Stimulated activated naive B cell treated with anti-CD40 and anti-IgM and Interleukin-4, amounts not matched to agents 10 μg/mL and 1 μg/mL and 100 μg/mL, for 72 hours (primary cell): Measurements from ENCODE around the gene TCAP.

ENCODE experiments used
- ATAC-seq, 2 donors: fragments of 150-1000 bp; cut with Tn5 transposase; replicated peaks; 2 replicates each; pipeline ENCODE4 v1.10.0; 2021; ENCODE audit warnings: moderate library complexity in 1 of 2
- DNase-seq: peaks from one replicate; pipeline ENCODE4 v3.0.0; 2021
- H3K27ac Mint-ChIP-seq: one replicate; pipeline ENCODE4 v1.8.0; 2022; ENCODE audit warnings: mild to moderate bottlenecking, mixed read lengths
- H3K27me3 Mint-ChIP-seq, 2 donors: one replicate each; pipeline ENCODE4 v1.8.0; 2022; ENCODE audit warnings: mixed read lengths in 2 of 2
- H3K36me3 Mint-ChIP-seq, 2 donors: one replicate each; pipeline ENCODE4 v1.8.0; 2022; ENCODE audit warnings: mixed read lengths in 2 of 2, mild to moderate bottlenecking in 1 of 2
- H3K4me1 Mint-ChIP-seq, 2 donors: one replicate each; pipeline ENCODE4 v1.8.0; 2022; ENCODE audit warnings: mixed read lengths in 2 of 2, mild to moderate bottlenecking in 1 of 2
- H3K4me3 Mint-ChIP-seq, 2 donors: one replicate each; pipeline ENCODE4 v1.8.0; 2022; ENCODE audit warnings: mild to moderate bottlenecking in 2 of 2, mixed read lengths in 2 of 2, moderate library complexity in 1 of 2
- H3K9me3 Mint-ChIP-seq, 2 donors: one replicate each; pipeline ENCODE4 v1.8.0; 2022; ENCODE audit warnings: mixed read lengths in 2 of 2, mild to moderate bottlenecking in 1 of 2

TCAP gene

DNA sequence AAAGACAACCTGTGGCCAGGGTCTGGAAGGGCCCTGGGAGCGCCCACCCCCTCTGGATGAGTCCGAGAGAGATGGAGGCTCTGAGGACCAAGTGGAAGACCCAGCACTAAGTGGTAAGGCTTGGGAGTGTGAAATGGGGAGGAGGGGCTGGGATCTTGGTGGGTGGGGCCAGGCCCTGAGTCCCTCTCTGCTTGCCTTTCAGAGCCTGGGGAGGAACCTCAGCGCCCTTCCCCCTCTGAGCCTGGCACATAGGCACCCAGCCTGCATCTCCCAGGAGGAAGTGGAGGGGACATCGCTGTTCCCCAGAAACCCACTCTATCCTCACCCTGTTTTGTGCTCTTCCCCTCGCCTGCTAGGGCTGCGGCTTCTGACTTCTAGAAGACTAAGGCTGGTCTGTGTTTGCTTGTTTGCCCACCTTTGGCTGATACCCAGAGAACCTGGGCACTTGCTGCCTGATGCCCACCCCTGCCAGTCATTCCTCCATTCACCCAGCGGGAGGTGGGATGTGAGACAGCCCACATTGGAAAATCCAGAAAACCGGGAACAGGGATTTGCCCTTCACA, 29.5 kb upstream of the TCAP start:
- no peak for DNase-seq
- Mint-ChIP-seq H3K4me1 (peaks cover 43 to 57% of the 10 kb centered on the region in 2 donors), H3K36me3 (peaks cover 3 to 4% of the 10 kb centered on the region in 2 donors), H3K9me3 (no peaks in the 10 kb centered on the region), H3K4me3 (no peak overlapping the region), H3K27me3 (peaks cover 9 to 11% of the 10 kb centered on the region in 2 donors), H3K27ac (peak overlapping the region; percentile 44)
- ATAC-seq = no peak

DNA sequence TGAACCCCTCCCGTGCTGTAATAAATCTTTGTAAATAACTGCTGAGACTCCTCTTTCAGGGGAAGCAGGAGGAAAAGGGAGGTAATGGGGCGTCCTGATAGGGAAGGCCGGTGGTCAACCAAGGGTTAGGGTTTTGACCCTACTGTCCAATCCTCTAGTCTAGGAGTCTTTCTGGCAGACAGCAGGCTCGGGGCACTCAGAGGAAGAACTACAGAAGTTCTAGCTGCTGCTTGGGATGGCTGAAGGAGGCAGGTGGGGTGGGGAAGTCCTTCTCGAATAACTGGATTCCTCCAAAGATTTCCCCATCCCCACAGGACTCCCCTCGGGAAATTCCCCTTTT, 28.6 kb upstream of the TCAP start:
- peak overlapping the region; percentile 81 to 96 for H3K4me3 Mint-ChIP-seq
- H3K36me3 Mint-ChIP-seq = peaks cover 3 to 4% of the 10 kb centered on the region in 2 donors
- H3K27ac Mint-ChIP-seq = peak overlapping the region; percentile 93
- ATAC-seq = peak; percentile 31
- no peaks in the 10 kb centered on the region for H3K9me3 Mint-ChIP-seq
- peaks cover 50 to 66% of the 10 kb centered on the region in 2 donors for H3K4me1 Mint-ChIP-seq
- H3K27me3 Mint-ChIP-seq = peaks cover 5% of the 10 kb centered on the region in 2 donors
- no peak for DNase-seq

DNA sequence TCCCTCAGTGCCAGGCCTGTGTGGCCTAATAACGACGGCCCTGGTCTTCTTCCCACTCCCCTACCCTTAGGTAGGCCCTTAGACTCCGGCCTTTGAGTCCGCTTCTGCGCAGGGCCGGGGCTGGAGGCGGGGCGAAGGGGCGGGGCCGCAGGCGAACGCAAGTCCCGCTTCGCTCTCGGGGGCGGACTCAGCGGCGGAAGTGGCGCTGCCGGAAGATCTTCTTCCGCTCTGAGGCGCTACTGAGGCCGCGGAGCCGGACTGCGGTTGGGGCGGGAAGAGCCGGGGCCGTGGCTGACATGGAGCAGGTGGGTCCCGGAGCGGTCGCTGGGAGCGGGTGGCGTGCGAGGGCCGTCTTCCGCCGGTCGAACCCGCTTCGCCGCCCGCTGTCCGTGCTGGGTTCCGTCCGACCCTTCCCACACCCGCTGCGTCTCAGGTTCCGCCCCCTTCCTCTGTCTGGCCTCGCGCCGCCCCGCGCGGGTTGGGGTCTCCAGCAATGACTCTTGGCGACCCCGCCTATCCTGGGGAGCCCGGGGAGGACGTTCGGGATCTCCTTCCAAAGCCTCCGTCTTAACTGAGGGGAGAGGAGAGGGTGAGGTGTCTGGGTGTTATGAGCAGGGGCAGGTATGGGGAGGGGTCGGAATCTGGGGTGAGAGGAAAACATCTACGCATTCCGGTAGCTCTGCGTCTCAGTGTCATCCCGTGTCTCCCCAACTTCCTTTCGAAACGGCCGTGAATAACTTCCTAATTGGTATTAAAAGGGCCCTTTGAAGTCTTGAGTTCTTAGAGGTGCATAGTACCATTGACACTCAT, 28.0 kb upstream of the TCAP start, which contains the start of gene STARD3:
STARD3 (plus strand) TSS at position 218 of the 810 bp plus-strand sequence. CDS start 16,388 bp downstream, outside the sequence.
- Mint-ChIP-seq H3K36me3 (peaks cover 4 to 6% of the 10 kb centered on the region in 2 donors), H3K4me1 (peaks cover 52 to 72% of the 10 kb centered on the region in 2 donors), H3K4me3 (peak within 1 kb of the TSS; percentile 81 to 96), H3K27ac (peak within 1 kb of the TSS; percentile 93), H3K27me3 (no peaks in the 10 kb centered on the region), H3K9me3 (no peaks in the 10 kb centered on the region)
- ATAC-seq = peak; percentile 95 to 96
- peak; percentile 87 for DNase-seq

DNA sequence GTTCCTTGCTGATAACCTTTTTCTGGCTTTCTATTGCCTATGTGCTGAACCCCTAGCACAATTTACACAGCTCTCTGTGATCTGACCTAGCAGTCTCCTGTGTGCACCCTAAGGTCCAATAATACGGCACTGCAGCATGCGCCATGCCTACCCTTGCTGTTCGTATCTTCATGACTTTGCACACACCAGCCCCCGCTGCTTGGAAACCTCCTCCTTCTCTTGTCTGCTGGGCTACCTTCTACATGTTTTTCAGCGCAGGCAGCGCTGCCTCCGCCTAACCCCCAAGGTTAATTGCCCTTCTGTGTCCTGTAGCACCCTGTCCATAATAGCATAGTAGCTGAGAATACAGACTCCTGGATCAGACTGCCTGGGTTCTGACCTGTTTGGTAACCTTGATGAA, 26.8 kb upstream of the TCAP start:
- Mint-ChIP-seq H3K36me3 (peaks cover 9 to 15% of the 10 kb centered on the region in 2 donors), H3K9me3 (no peaks in the 10 kb centered on the region), H3K4me3 (peak overlapping the region; percentile 81 to 96), H3K4me1 (peaks cover 64 to 84% of the 10 kb centered on the region in 2 donors), H3K27ac (peak overlapping the region; percentile 93), H3K27me3 (no peaks in the 10 kb centered on the region)
- DNase-seq (no peak), ATAC-seq (no peak)

DNA sequence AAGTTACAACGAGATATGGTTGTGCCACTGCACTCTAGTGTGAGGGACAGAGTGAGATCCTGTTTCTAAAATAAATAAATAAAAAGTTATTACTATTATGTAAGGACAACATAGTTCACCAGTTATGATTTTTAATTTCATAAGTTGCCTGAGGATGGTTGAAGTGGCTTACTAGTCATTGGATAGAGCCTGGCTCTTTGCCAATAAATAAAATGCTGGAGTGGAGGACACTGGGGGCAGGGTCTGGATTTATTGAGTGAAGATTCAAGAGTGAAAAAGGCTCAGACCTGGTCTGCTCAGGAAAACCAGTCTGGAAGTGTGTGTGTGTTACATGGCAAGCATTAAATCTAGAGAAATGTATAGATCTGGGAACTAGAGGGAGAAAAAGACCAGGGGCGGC, 26.1 kb upstream of the TCAP start:
- H3K9me3 Mint-ChIP-seq = no peaks in the 10 kb centered on the region
- ATAC-seq (no peak), DNase-seq (no peak)
- H3K36me3 Mint-ChIP-seq = peaks cover 11 to 15% of the 10 kb centered on the region in 2 donors
- no peaks in the 10 kb centered on the region for H3K27me3 Mint-ChIP-seq
- H3K4me3 Mint-ChIP-seq = peak overlapping the region; percentile 10 to 25
- no peak overlapping the region for H3K27ac Mint-ChIP-seq
- H3K4me1 Mint-ChIP-seq = peaks cover 69 to 85% of the 10 kb centered on the region in 2 donors

DNA sequence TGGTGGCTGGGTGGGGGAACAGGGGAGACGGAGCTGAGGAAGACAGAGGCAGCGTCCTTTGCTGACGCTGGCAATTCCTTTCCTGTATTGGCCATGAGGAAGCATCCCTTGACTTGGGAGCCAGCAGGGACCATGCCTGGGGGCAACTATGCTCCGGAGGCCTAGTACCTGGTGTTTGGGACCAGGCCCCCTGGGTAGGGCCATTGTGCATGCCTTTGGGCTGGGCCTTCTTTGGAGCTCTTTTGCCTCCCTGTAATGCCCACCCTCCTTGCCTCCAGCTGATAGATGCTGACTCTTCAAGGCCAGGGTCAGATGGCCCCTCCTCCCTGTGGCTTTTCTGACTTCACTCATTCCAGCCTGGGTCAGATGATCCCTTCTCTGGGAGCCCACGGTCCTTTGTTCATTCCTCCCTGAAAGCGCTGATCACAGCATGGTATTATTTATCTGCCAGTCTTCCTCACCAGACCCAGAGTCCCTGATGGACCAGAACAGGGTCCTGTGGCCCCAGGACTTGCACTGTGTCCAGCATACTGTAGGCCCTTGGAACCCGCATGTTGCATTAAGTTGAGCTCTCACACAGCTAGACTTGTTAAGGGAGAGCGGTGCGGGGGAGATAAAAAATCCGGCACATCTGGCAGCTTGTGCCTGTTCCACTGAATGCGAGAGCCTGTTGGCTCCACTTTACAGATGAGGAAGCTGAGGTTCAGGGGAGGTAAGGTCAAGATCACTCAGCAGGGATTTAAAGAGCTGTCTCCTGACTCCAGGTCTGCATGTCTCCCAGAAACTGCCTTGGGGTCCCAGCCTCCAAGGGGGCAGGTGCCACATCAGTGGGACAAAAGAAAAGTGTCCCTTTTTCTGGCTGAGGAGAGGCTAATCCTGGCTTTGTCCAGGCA, 25.3 kb upstream of the TCAP start:
- peak overlapping the region; percentile 70 for H3K27ac Mint-ChIP-seq
- H3K36me3 Mint-ChIP-seq = peaks cover 11 to 15% of the 10 kb centered on the region in 2 donors
- DNase-seq = no peak
- peaks cover 68 to 85% of the 10 kb centered on the region in 2 donors for H3K4me1 Mint-ChIP-seq
- peak overlapping the region; percentile 10 to 25 for H3K4me3 Mint-ChIP-seq
- ATAC-seq = no peak
- no peaks in the 10 kb centered on the region for H3K27me3 Mint-ChIP-seq
- H3K9me3 Mint-ChIP-seq = no peaks in the 10 kb centered on the region

DNA sequence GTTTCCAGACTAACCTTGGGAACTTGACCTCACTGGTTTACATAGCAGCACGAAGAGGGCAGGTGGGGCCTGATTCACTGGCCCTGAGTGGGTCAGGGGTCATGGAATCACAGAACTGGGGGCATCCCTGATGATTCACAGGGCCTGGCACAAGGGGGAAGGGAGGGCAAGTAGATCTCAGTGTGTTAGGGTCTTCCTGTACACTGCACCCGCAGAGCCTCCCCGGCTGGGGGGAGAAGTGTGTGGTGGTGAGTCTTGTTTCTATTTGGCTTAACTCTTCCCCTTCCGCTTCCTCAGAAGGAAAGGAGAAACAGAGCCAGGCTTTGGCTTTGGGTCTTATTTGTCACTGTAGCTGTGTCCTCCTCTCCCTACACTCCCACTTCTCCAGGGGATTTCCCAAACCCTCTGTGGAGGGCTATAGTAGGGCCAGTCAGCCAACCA, 24.5 kb upstream of the TCAP start:
- H3K27me3 Mint-ChIP-seq = no peaks in the 10 kb centered on the region
- ATAC-seq = no peak
- no peaks in the 10 kb centered on the region for H3K9me3 Mint-ChIP-seq
- no peak for DNase-seq
- H3K4me3 Mint-ChIP-seq = peak overlapping the region; percentile 43 to 59
- peak overlapping the region; percentile 42 for H3K27ac Mint-ChIP-seq
- H3K36me3 Mint-ChIP-seq = peaks cover 11 to 17% of the 10 kb centered on the region in 2 donors
- peaks cover 69 to 89% of the 10 kb centered on the region in 2 donors for H3K4me1 Mint-ChIP-seq

DNA sequence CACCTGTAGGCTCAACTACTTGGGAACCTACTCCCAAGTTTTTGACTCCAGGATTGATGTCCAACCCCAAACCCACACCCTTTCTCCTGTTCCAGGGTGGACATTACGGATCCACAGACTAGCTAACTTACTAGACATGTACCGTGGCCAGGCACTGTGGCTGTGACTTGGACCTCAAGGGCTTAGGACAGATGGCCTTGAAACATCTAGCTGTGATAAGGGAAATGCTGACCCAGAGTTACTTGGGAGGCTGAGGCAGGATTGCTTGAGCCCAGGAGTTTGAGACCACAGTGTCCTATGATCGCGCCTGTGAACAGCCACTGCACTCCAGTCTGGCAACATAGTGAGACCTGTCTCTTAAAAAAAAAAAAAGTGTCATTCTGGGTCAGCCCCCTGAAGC, 24.1 kb upstream of the TCAP start:
- Mint-ChIP-seq H3K9me3 (no peaks in the 10 kb centered on the region), H3K36me3 (peaks cover 12 to 18% of the 10 kb centered on the region in 2 donors), H3K27ac (no peak overlapping the region), H3K27me3 (no peaks in the 10 kb centered on the region), H3K4me3 (no peak overlapping the region), H3K4me1 (peaks cover 65 to 87% of the 10 kb centered on the region in 2 donors)
- ATAC-seq (no peak), DNase-seq (no peak)

DNA sequence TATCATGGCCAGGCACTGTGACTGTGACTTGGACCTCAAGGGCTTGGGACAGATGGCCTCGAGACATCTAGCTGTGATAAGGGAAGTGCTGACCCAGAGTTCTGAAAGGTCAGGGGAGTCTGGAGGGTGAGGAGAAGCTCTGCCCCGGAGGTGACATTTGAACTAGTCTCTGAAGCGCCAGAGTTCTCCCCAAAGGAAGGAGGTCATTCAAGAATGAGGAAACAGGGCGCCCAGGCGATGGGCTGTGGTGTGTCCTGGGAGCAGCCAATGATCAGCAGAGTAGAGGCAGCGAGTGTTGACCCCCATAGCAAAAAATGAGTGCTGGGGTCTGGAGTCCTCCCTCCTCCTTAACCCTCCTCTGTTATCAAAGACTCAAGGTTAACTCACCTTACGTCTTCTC, 23.3 kb upstream of the TCAP start:
- Mint-ChIP-seq H3K4me3 (no peak overlapping the region), H3K27ac (peak overlapping the region; percentile 85), H3K9me3 (no peaks in the 10 kb centered on the region), H3K36me3 (peaks cover 14 to 18% of the 10 kb centered on the region in 2 donors), H3K4me1 (peaks cover 60 to 82% of the 10 kb centered on the region in 2 donors), H3K27me3 (no peaks in the 10 kb centered on the region)
- no peak for DNase-seq
- no peak for ATAC-seq

DNA sequence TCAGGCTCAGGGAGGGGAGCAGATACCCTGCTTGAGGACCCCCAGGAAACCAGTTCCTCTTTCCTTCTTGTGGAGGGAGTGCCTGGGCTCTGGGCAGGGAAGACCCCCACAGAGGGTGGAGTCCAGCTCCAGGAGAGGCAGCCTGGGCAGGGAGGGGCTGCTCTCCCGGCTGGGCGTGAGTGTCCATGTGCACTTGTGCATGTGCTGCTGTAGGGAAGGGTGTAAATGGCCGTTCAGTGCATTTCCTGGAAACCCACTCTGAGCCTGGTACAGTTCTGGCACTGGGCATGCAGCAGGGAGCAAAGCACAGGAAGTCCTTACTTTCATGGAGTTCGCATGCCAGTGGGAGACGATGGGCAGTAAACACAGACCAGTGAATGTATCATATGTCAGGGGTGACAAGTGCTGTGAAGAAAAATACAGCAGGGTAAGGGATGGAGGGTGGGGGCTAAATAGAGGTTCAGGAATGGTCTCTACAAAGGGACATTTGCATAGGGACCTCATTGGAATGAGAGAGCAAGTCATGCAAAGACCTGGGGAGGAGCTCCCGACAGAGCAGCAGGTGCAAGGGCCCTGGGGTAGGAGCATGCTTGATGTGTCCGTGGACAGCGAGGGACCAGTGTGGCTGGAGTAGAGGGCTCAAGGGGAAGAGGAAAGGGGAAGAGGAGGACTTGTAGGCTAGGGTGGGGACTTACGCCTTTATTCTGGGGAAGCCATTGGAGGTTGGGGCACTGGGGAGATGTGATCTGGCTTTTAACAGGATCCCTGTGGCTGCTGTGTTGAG, 22.7 kb upstream of the TCAP start:
- H3K36me3 Mint-ChIP-seq = peaks cover 14 to 18% of the 10 kb centered on the region in 2 donors

DNA sequence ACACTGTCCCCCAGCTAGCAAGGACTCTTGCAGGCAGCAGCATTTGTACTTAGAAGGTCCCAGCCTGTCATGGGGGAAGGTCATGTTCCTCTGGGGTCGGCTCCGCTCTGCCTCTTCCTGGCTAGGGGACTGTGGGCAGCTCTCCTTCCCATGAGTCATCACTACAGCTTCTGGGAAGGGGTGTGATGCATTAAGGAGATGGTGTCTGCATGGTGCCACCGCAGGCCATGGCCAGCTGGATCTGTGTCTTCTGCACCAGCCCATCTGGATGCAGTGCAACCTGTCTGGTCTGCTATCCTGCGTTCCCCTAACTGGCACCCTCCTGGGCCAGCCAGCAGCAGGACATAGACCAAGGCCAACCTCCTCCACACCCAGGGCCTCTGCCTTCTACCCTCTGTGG, 21.9 kb upstream of the TCAP start:
- peaks cover 53 to 81% of the 10 kb centered on the region in 2 donors for H3K4me1 Mint-ChIP-seq
- DNase-seq (no peak), ATAC-seq (no peak)
- peak overlapping the region; percentile 45 for H3K27ac Mint-ChIP-seq
- H3K36me3 Mint-ChIP-seq = peaks cover 14 to 15% of the 10 kb centered on the region in 2 donors
- no peaks in the 10 kb centered on the region for H3K27me3 Mint-ChIP-seq
- H3K4me3 Mint-ChIP-seq = no peak overlapping the region
- no peaks in the 10 kb centered on the region for H3K9me3 Mint-ChIP-seq

More for the DNA sequence above, 22.7 kb upstream of the TCAP start:
- Mint-ChIP-seq H3K27ac (peak overlapping the region; percentile 45), H3K27me3 (no peaks in the 10 kb centered on the region), H3K9me3 (no peaks in the 10 kb centered on the region), H3K4me1 (peaks cover 60 to 87% of the 10 kb centered on the region in 2 donors), H3K4me3 (no peak overlapping the region)
- ATAC-seq (no peak), DNase-seq (no peak)

DNA sequence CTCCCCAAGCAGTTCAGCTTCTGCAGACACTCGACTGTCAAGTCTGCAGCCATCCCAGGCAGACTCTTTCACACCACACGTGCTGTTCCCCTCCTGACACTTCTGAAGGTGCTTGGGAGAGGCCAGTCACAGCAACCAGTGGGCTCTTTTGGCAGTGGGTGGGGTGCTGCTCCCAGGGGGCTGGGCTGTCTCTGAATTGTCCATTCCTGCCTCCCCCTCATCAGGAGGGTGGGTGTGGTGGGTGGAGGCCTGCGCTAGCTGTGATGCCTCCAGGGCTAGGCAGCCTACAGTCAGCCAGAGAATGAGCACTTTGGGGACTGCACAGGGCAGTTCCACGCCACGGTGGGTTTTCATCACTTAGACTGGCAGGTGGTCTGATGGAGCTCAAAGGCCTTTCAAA, 17.9 kb upstream of the TCAP start:
- Mint-ChIP-seq H3K36me3 (peaks cover 18 to 29% of the 10 kb centered on the region in 2 donors), H3K4me3 (no peak overlapping the region), H3K27me3 (no peaks in the 10 kb centered on the region), H3K4me1 (peaks cover 39 to 74% of the 10 kb centered on the region in 2 donors), H3K9me3 (no peaks in the 10 kb centered on the region), H3K27ac (no peak overlapping the region)
- DNase-seq (no peak), ATAC-seq (no peak)

DNA sequence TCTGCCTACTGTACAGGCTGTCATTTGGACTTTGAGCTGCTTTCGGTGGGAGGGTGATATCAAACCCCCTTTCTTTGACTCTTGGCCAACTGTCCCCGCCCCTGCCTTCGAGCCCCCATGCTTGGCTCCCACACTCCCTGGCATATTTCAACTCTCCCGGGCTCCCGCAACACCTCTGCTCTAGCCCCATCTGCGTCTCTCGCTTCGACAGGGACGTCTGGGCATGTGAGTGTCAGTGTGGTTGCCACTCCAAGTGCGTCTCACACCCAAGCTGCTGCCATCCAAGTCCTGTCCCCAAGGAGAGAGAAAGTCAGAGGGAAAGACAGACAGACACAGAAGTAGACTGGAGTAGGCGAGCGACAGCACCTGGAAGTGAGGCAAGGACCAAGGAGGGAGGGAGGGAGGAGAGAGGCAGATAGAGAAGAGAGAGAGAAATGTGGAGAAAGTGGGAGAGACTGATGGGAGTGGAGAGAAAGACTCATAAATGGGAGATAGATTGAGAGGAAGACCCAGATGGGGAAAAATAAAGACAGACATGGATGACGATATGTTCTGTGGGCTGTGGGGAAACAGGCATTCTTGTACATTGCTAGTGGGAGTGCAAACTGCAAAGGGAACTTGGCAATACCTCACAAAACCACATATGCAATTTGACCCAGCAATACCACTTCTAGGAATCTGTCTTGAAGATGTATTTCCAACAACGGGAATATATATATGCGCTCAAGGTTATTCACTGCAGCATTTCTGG, 16.4 kb upstream of the TCAP start:
- ATAC-seq = no peak
- peaks cover 22% of the 10 kb centered on the region in 2 donors for H3K36me3 Mint-ChIP-seq

More for the DNA sequence above, 16.4 kb upstream of the TCAP start:
- DNase-seq = no peak
- H3K27me3 Mint-ChIP-seq = no peaks in the 10 kb centered on the region
- H3K27ac Mint-ChIP-seq = peak overlapping the region; percentile 5
- peaks cover 35 to 72% of the 10 kb centered on the region in 2 donors for H3K4me1 Mint-ChIP-seq
- H3K9me3 Mint-ChIP-seq = no peaks in the 10 kb centered on the region
- no peak overlapping the region for H3K4me3 Mint-ChIP-seq
